DLD1 (cell line): ENCODE measurements around the gene SH2D5.
"Not testable (repeated sequence)": the region's sequence is repeated elsewhere in the genome, so short reads cannot be mapped to it uniquely, and the experiment has no call there.

Source experiments
- in situ Hi-C: cut with HindIII; loops from 2 replicates; pipeline ENCODE4 v1.10.0; 2017; ENCODE audit warnings: low sequenced_read_pairs

Gene SH2D5

GRCh38 chr1:20696397-20697333 is 35.8 kb downstream of the SH2D5 start:
- in situ Hi-C loops: no loop called here

GRCh38 chr1:20695515-20695914 is 37.0 kb downstream of the SH2D5 start:
- in situ Hi-C loops: no loop called here

GRCh38 chr1:20693623-20694022 is 38.9 kb downstream of the SH2D5 start:
- in situ Hi-C loops: no loop called here

- in situ Hi-C loops: no loop called here
Observed at GRCh38 chr1:20691872-20692271, 40.6 kb downstream of the SH2D5 start.

- in situ Hi-C loops: no loop called here
Observed at GRCh38 chr1:20689645-20690056, 42.9 kb downstream of the SH2D5 start.

- in situ Hi-C loops: no loop called here
Observed at GRCh38 chr1:20686883-20687725, 45.4 kb downstream of the SH2D5 start.

- in situ Hi-C loops: no loop called here
Observed at GRCh38 chr1:20685741-20686140, 46.8 kb downstream of the SH2D5 start.

- in situ Hi-C loops: no loop called here
Observed at GRCh38 chr1:20685099-20685662, 47.3 kb downstream of the SH2D5 start.

GRCh38 chr1:20684651-20685050 is 47.9 kb downstream of the SH2D5 start:
- in situ Hi-C loops: no loop called here

GRCh38 chr1:20684050-20684620 is 48.4 kb downstream of the SH2D5 start:
- in situ Hi-C loops: no loop called here

GRCh38 chr1:20683614-20684013 is 48.9 kb downstream of the SH2D5 start:
- in situ Hi-C loops: no loop called here

- in situ Hi-C loops: no loop called here
Observed at GRCh38 chr1:20682571-20683236, 49.8 kb downstream of the SH2D5 start.

- in situ Hi-C loops: no loop called here
Observed at GRCh38 chr1:20681999-20682398, 50.5 kb downstream of the SH2D5 start.

GRCh38 chr1:20680269-20680668 is 52.2 kb downstream of the SH2D5 start:
- in situ Hi-C loops: no loop called here

GRCh38 chr1:20678599-20678998 is 53.9 kb downstream of the SH2D5 start:
- in situ Hi-C loops: no loop called here

- in situ Hi-C loops: not testable (repeated sequence)
Observed at GRCh38 chr1:20673626-20674025, 58.9 kb downstream of the SH2D5 start.

GRCh38 chr1:20672265-20672632 is 60.3 kb downstream of the SH2D5 start:
- in situ Hi-C loops: no loop called here

- in situ Hi-C loops: no loop called here
Observed at GRCh38 chr1:20670936-20671335, 61.6 kb downstream of the SH2D5 start.
